NB4 (cell line): ENCODE data around the gene ARFGEF2.

Source experiments
- DNase-seq: peaks from one replicate; pipeline ENCODE4 v3.0.0; 2010; ENCODE audit warnings: low read depth
- H3K4me3 ChIP-seq: one replicate; pipeline ENCODE4 v1.5.1; 2011; ENCODE audit warnings: mild to moderate bottlenecking, low read depth, low read length, moderate library complexity
- CTCF ChIP-seq: IDR thresholded peaks from one replicate; pipeline ENCODE4 v1.5.1; 2012; ENCODE audit warnings: low read depth, low read length
- MAX ChIP-seq: IDR thresholded peaks from 2 replicates; pipeline ENCODE4 v1.6.1; 2011; ENCODE audit warnings: low read depth, low read length
- MYC ChIP-seq: IDR thresholded peaks from 2 replicates; pipeline ENCODE4 v1.6.1; 2011; ENCODE audit warnings: low read depth, low read length
- POLR2A ChIP-seq: IDR thresholded peaks from 2 replicates; pipeline ENCODE4 v1.6.1; 2011; ENCODE audit warnings: mild to moderate bottlenecking; ENCODE audit not compliant: insufficient read length; ENCODE audit errors: extremely low read depth

ARFGEF2 gene

GRCh38 chr20:48921883-48922820, 641 bp downstream of the ARFGEF2 start:
- no peak; the same call in 1 of the 2 replicates for TF ChIP-seq MYC
- no peak for TF ChIP-seq MAX
- TF ChIP-seq CTCF, result no peak
- TF ChIP-seq POLR2A, result no peak
- peak overlapping the region; percentile 91 for H3K4me3 ChIP-seq
- DNase-seq, result peak; percentile 78

DNA sequence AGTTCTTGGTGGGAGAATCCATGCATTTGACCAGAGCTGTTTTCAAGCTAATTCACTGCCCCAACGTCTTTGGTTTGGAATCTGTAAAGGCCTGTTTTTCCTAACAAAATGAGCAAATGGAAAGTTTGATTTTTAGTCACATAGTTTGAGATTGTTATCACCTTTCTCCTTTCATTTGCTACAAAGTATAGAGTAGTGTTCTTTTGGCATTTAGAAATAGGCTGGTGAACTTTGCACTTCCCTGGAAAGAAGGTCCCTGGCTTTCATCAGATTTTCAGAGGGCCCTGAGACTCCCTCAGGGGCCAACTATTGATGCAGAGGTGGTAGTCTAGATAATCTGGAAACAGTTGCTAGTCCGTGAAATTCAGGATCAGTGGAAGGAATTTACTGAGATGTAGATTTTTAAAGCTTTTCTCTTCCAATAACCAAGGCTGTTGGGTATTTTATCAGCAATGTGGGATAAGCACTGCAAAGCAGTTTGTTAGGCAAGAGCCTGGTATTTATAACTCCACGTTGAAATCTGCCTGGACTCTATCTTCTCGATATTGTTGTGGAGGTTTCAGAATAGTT, 1.7 kb downstream of the ARFGEF2 start:
- DNase-seq, result no peak
- TF ChIP-seq MAX (no peak), CTCF (no peak), POLR2A (no peak), MYC (no peak)
- H3K4me3 ChIP-seq, result peak overlapping the region; percentile 91

DNA sequence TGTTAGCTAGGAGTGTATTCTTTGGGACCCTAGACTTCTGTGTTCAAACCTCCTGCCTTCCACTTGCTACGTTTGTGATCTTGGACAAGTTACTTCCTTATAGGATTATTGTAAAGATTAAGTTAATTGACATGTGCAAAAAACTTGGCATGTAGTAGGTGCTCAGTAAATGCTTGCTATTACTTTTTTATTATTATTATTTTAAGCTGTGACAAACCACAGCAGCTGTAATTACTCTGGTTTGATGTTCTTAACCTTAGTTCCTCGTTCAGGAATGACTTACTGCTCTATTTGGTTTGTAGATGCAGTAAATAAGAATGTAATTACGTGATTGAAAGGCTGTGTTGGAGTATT, 3.2 kb downstream of the ARFGEF2 start:
- no peak for TF ChIP-seq CTCF
- TF ChIP-seq POLR2A, result no peak
- no peak for TF ChIP-seq MAX
- TF ChIP-seq MYC, result no peak
- no peak overlapping the region for H3K4me3 ChIP-seq
- DNase-seq, result no peak

GRCh38 chr20:48926267-48926666, 4.8 kb downstream of the ARFGEF2 start:
- no peak for DNase-seq
- no peak for TF ChIP-seq POLR2A
- TF ChIP-seq CTCF, result no peak
- TF ChIP-seq MAX, result no peak
- no peak for TF ChIP-seq MYC
- no peak overlapping the region for H3K4me3 ChIP-seq

DNA sequence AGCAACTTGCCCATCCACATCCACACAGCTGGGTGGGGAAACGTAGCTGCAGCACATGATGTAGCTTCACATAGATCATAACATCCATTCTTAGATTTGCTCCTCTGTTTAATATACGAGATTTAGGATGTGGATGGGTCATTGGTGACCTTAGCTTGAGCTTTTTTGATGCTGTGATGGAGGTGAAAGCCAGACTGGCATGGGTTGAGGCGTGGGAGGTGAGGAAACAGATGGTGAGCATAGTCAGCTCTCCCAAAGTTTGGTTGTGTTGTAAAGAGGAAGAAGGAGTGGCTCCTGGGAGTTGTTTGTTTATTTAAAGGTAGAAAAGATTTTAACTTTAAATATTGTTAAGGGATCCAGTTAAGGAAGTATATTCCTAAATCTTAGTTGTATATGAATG, 5.3 kb downstream of the ARFGEF2 start:
- no peak for TF ChIP-seq MAX
- TF ChIP-seq POLR2A, result no peak
- no peak for TF ChIP-seq CTCF
- TF ChIP-seq MYC, result no peak
- H3K4me3 ChIP-seq, result no peak overlapping the region
- DNase-seq, result no peak
